Stimulated activated naive CD8-positive, alpha-beta T cell treated with anti-CD3 and anti-CD28 coated beads, Interleukin-15, Interleukin-2, amounts not matched to agents 100 ng/mL and 50 ng/mL, for 24 hours (primary cell): ENCODE results near the gene CASKIN2.

Experiments used
- H3K27ac Mint-ChIP-seq: one replicate; pipeline ENCODE4 v1.8.0; 2021; ENCODE audit warnings: mild to moderate bottlenecking, mixed read lengths
- H3K27me3 Mint-ChIP-seq: one replicate; pipeline ENCODE4 v1.8.0; 2021; ENCODE audit warnings: mixed read lengths
- H3K36me3 Mint-ChIP-seq: one replicate; pipeline ENCODE4 v1.8.0; 2021; ENCODE audit warnings: low read depth, mixed read lengths
- H3K4me1 Mint-ChIP-seq: one replicate; pipeline ENCODE4 v1.8.0; 2021; ENCODE audit warnings: low read depth, mixed read lengths
- H3K4me3 Mint-ChIP-seq: one replicate; pipeline ENCODE4 v1.8.0; 2021; ENCODE audit warnings: mild to moderate bottlenecking, mixed read lengths
- H3K9me3 Mint-ChIP-seq: one replicate; pipeline ENCODE4 v1.8.0; 2021; ENCODE audit warnings: mixed read lengths

CASKIN2 gene

DNA sequence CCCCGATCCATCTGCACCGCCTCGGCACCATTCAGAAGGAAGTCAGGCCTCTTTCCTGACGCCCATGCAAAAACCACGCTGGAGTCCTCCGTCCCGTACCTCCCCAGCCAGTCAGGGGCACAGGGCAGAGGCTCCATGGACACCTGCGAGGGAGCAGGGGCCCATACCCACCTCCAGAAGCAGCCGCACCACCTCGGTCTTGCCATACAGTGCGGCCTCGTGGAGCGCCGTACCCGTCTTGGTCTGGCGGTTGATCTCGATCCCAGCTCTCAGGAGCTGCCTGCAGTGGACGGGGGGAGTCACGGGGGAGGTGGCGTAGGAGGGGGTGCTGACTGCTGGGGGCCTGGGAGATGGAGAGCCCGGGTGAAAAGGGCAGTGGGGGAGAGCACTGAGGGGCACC, 9.2 kb downstream of the CASKIN2 start:
- Mint-ChIP-seq H3K36me3 (no peaks in the 10 kb centered on the region), H3K4me1 (no peaks in the 10 kb centered on the region), H3K27ac (no peak overlapping the region), H3K4me3 (no peak overlapping the region), H3K27me3 (no peaks in the 10 kb centered on the region), H3K9me3 (no peaks in the 10 kb centered on the region)

DNA sequence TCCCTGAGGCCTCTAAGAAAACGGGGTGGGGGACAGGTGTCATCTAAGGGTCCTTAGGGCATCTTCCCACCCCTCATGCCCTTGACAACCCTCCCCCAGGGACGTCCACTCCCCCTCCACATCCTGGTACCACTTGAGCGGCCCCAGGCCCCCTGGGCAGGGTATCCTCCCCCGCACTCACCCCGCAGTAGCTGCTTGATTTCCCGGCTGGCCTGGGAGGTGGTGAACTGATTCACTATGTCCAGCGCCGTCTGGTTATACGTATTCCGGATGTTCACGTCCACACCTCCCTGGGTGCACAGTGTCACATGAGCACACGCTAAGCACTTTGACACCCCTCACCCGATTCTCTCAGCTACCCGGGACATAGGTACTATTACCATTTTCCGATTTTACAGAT, 9.7 kb downstream of the CASKIN2 start:
- H3K4me3 Mint-ChIP-seq, result no peak overlapping the region
- no peaks in the 10 kb centered on the region for H3K9me3 Mint-ChIP-seq
- H3K27ac Mint-ChIP-seq, result no peak overlapping the region
- H3K36me3 Mint-ChIP-seq, result no peaks in the 10 kb centered on the region
- no peaks in the 10 kb centered on the region for H3K27me3 Mint-ChIP-seq
- no peaks in the 10 kb centered on the region for H3K4me1 Mint-ChIP-seq

DNA sequence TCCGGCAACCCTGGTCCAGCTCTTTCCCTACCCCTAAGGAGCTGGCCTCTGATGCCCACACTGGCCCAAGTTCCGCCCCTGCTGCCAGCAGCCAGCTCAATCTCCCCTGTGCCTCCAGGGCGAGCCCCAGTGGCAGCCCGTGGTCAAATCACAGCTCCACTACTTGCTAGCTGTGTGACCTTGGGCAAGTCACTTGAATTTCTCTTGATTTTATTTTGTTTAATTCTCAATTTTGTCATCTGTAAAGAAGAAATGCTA, 10.3 kb downstream of the CASKIN2 start:
- H3K4me1 Mint-ChIP-seq, result no peaks in the 10 kb centered on the region
- H3K27ac Mint-ChIP-seq, result no peak overlapping the region
- H3K27me3 Mint-ChIP-seq, result no peaks in the 10 kb centered on the region
- no peaks in the 10 kb centered on the region for H3K36me3 Mint-ChIP-seq
- no peak overlapping the region for H3K4me3 Mint-ChIP-seq
- no peaks in the 10 kb centered on the region for H3K9me3 Mint-ChIP-seq

- Mint-ChIP-seq H3K4me3 (no peak overlapping the region), H3K27ac (no peak overlapping the region), H3K9me3 (no peaks in the 10 kb centered on the region), H3K27me3 (no peaks in the 10 kb centered on the region), H3K36me3 (no peaks in the 10 kb centered on the region), H3K4me1 (no peaks in the 10 kb centered on the region)
Measured at GRCh38 chr17:75504347-75505151, 10.8 kb downstream of the CASKIN2 start.

DNA sequence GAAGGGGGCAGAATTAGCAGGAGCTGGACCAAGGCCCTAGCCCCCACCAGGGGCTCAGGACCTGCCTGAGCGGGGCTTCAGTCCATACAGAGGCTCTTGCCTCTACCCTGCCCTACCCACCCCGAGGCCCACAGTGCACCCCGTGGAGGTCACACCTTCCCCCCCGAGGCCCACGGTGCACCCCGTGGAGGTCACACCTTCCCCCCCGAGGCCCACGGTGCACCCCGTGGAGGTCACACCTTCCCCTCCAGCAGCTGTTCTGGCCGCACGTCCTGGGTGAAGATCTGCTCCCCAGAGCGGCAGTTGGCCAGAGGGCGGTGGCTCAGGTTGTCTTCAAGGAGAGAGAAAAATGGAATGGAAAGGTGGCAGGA, 11.4 kb downstream of the CASKIN2 start:
- Mint-ChIP-seq H3K27ac (no peak overlapping the region), H3K36me3 (no peaks in the 10 kb centered on the region), H3K9me3 (no peaks in the 10 kb centered on the region), H3K27me3 (no peaks in the 10 kb centered on the region), H3K4me3 (no peak overlapping the region), H3K4me1 (no peaks in the 10 kb centered on the region)

- Mint-ChIP-seq H3K4me1 (no peaks in the 10 kb centered on the region), H3K9me3 (no peaks in the 10 kb centered on the region), H3K27me3 (no peaks in the 10 kb centered on the region), H3K4me3 (no peak overlapping the region), H3K27ac (no peak overlapping the region), H3K36me3 (no peaks in the 10 kb centered on the region)
Measured at GRCh38 chr17:75503337-75503950, 11.9 kb downstream of the CASKIN2 start.

DNA sequence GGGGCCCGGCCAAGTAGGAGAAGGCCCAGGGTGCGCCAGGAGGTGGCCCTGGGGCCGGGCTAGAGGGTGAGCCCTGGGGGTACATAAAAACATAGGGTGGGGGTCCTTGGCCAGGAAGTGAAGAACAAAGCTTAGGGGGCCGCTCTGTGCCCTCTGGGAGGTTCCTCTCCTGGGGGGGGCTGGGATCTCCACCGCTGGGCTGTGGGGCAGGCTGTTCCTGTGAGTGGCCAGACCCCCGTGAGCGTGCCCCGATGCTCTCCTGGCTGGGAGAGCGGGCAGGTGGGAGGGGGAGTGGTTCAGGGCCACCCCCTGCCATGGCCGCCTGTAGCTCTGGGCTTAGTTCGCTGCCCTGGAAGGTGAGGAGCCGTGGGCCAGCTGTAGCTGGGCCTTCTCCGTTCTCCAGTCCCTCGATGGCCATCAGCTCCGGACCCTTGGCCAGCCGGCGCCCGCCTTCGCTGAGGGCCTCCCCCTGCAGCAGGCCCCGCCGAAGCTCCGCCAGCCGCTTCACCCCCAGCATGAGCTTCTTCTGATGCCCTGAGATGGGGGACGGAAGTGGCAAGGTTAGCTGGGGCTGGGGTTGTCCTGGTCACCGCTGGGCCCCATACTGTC, 12.5 kb downstream of the CASKIN2 start:
- Mint-ChIP-seq H3K27me3 (no peaks in the 10 kb centered on the region), H3K27ac (no peak overlapping the region)

DNA sequence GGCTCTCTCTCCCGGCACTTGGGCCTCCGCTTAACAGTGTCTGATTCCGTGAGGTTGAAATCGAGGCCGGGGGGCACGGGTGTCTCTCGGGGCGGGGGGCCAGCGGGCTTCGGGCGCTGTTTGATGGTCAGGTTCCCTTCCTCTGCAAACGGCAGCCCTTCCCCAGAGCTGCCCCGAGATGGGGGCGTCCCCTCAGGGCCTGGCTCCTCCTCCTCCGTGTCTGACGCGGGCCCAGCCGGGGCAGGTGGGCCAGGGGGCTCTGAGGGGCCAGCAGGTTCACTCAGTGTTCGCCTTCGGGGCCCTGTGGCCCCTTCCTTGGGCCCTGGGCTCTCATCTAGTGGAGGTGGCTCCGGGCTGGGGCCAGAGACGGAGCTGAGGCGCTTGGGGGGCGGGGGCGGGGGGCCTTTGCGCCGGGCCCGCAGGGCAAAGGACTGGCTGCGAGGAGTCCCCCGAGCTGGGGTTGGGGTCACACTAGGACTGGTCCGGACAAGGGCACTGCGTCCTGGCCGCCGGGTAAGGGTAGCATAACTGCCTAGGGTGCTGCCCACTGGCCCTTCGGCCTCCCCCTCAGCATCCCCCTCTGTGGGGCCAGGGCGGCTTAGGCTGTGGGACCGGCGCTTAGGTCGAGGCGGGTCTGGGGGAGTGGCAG, 13.1 kb downstream of the CASKIN2 start:
- Mint-ChIP-seq H3K27ac (no peak overlapping the region), H3K4me1 (no peaks in the 10 kb centered on the region), H3K4me3 (no peak overlapping the region), H3K27me3 (no peaks in the 10 kb centered on the region), H3K9me3 (no peaks in the 10 kb centered on the region), H3K36me3 (peaks cover 4% of the 10 kb centered on the region)

More for the DNA sequence above, 12.5 kb downstream of the CASKIN2 start:
- no peak overlapping the region for H3K4me3 Mint-ChIP-seq
- no peaks in the 10 kb centered on the region for H3K36me3 Mint-ChIP-seq
- H3K4me1 Mint-ChIP-seq, result no peaks in the 10 kb centered on the region
- H3K9me3 Mint-ChIP-seq, result no peaks in the 10 kb centered on the region

DNA sequence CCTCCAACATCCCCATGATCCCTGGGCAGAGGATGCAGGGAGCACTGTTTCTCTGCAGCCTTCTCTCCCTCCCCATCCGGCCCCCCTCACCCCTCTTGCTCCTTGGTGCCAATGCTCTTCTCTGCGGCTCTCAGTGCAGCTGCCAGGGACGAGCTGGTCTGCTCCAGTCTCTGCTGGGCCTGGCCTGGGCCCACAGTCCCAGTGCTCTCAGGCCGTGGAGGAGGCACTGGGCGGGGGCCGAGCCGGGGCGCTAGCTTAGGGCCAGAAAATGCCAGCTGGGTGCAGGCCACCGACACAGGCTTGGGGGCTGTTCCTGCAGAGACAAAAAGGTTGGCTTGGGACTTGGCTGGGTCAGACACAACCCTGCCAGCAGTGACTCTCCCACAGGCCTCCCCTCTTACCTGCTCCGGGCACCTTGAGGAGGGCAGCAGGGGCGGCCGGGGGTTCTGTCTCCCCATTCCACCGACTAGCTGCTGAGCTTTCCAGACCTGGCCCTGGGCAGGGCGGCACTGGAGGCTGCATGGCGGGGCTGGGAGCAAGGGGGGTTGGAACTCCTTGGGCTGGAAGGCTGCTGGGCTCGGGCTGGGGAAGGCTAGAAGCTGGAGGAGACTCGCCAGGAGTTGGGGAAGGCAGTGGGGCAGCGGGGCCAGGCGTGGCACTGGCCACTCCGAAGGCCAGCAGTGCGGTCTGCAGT, 13.8 kb downstream of the CASKIN2 start:
- Mint-ChIP-seq H3K4me3 (no peak overlapping the region), H3K4me1 (no peaks in the 10 kb centered on the region), H3K9me3 (no peaks in the 10 kb centered on the region), H3K27me3 (no peaks in the 10 kb centered on the region), H3K36me3 (peaks cover 4% of the 10 kb centered on the region), H3K27ac (no peak overlapping the region)

DNA sequence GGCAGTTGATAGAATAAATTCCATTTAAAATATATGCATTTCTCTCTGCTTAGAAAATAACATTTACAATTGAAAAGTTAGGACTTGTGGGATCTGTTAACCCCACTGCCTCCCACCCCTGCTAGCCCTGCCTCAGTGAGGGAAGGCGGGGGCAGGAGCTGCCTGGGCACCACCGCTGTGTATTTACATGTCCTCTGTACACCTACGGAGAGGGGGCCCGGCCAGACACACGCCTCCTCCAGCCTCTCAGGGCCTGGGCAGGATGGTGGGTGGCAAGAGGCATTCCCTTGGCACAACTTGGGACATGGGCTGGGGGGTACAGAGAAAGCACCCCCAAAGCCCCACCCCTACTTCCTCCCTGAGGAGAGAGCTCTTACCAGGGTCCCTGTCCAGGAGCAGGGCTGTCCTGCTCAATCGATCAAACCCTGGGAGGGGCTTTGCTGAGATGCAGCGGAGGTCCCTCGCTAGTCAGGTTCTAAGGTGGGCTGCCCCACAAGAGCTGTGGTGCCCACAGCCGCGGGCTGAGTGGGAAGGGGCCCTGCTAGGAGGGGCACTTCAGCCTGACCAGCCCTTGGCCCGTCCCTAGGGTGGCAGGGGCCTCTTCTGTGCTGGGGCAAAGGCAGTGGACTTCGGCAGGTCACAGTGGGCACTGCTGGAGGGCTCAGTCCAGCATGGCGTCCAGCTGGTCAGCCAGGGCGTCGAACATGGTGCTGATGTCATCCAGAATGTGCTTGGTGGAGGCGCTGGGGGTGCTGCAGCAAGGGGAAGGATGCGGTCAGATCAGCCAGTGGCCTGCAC, 14.7 kb downstream of the CASKIN2 start:
- no peaks in the 10 kb centered on the region for H3K27me3 Mint-ChIP-seq
- no peaks in the 10 kb centered on the region for H3K4me1 Mint-ChIP-seq
- no peak overlapping the region for H3K4me3 Mint-ChIP-seq
- H3K36me3 Mint-ChIP-seq, result peaks cover 7% of the 10 kb centered on the region
- no peak overlapping the region for H3K27ac Mint-ChIP-seq
- H3K9me3 Mint-ChIP-seq, result no peaks in the 10 kb centered on the region

DNA sequence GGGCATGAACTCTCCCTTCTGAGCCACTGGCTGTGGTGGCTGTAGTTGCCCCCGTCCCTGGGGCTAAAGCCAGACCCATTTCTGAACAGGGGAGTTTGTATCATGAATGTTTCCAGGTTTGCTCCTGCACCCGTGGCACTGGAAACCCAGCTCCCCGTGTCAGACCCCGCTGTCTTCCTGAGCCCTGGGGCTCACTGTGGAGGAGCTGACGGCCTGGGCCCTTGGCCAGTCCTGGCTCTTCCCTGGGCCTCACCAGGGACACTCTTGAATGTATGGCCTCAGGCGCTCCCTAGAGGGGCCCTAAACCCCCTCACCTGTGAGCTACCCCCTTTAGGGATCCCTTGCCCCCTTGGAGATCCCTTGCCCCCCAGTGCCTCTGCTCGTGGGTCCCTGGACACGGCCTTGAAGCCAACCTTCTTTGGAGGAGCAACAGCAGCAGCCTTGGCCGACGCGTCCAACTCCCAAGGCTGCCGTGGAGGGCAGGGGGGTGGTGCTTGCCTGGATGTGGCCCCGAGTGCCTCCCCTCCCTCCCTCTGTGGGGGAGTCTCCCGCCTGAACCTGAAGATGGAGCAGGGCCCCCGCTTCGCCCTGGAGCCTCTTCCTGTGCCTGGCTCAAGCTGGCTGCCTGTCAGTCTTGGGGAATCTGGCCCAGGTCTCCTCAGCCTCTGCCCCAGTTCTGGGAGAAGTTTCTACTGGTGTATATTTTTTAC, 15.9 kb downstream of the CASKIN2 start:
- H3K4me1 Mint-ChIP-seq, result no peaks in the 10 kb centered on the region
- no peaks in the 10 kb centered on the region for H3K9me3 Mint-ChIP-seq
- H3K4me3 Mint-ChIP-seq, result no peak overlapping the region
- peaks cover 10% of the 10 kb centered on the region for H3K36me3 Mint-ChIP-seq
- no peaks in the 10 kb centered on the region for H3K27me3 Mint-ChIP-seq
- no peak overlapping the region for H3K27ac Mint-ChIP-seq

DNA sequence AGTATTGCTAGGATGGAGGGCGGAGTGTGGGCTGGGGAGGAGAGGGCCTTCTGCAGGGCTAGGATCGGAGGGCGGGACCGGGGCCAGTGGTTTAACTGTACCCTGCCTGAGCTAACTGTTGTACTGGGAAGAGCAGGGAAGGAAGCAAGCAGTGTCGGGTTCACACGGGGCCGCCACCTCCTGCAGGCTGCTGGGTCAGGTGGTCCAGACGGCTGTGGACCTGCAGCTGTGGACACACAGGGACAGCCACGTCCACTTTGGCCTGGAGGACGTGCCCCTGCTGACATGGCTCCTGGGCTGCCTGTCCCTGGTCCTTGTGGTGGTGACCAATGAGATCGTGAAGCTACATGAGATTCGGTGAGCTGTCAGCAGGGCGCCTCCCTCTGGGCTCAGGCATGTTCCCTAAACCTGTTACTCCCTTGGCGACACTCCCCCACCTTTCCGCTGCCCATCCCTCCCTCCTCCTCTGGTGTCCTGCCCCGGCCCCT, 16.6 kb downstream of the CASKIN2 start:
- no peaks in the 10 kb centered on the region for H3K4me1 Mint-ChIP-seq
- no peaks in the 10 kb centered on the region for H3K9me3 Mint-ChIP-seq
- no peak overlapping the region for H3K27ac Mint-ChIP-seq
- H3K4me3 Mint-ChIP-seq, result no peak overlapping the region
- H3K27me3 Mint-ChIP-seq, result no peaks in the 10 kb centered on the region
- H3K36me3 Mint-ChIP-seq, result peaks cover 11% of the 10 kb centered on the region

- Mint-ChIP-seq H3K9me3 (no peaks in the 10 kb centered on the region), H3K27ac (no peak overlapping the region), H3K27me3 (no peaks in the 10 kb centered on the region), H3K36me3 (peaks cover 11% of the 10 kb centered on the region), H3K4me1 (no peaks in the 10 kb centered on the region), H3K4me3 (no peak overlapping the region)
Measured at GRCh38 chr17:75498039-75498725, 17.2 kb downstream of the CASKIN2 start.
